Mucosa of descending colon (tissue), 3 donors: ENCODE data around the gene SORCS2. TPM values are rescaled to one million over a fixed set of nuclear protein-coding genes. Genes with fewer than 3 reads are reported as not detected.

Experiments used
- ATAC-seq: fragments of 200-7000 bp; cut with Tn5 transposase; one replicate; pipeline ENCODE4 v1.9.1; 2020; ENCODE audit warnings: mild to moderate bottlenecking, moderate library complexity
- DNase-seq, 3 donors: peaks; one replicate each; pipeline ENCODE4 v3.0.0-alpha.2; 2020
- H3K36me3 ChIP-seq: fragments of 200-600 bp; one replicate; pipeline ENCODE4 v1.8.0; 2021; ENCODE audit warnings: low read depth, mild to moderate bottlenecking
- H3K4me1 ChIP-seq: fragments of 200-600 bp; one replicate; pipeline ENCODE4 v1.8.0; 2021; ENCODE audit warnings: low read depth, mild to moderate bottlenecking
- H3K4me3 ChIP-seq: fragments of 200-600 bp; one replicate; pipeline ENCODE4 v1.8.0; 2021; ENCODE audit warnings: mild to moderate bottlenecking
- H3K9me3 ChIP-seq: fragments of 200-600 bp; one replicate; pipeline ENCODE4 v1.8.0; 2021; ENCODE audit warnings: mild to moderate bottlenecking
- intact Hi-C, 2 donors: fragments of 100-400 bp; cut with DNase I in 1 of 2; cut with micrococcal nuclease in 1 of 2; formaldehyde crosslinking; loops; one replicate each; pipeline versions ENCODE4 v1.11.0 to v1.11.1; 2022; cut with DNase I, micrococcal nuclease
- total RNA-seq, 3 donors: library from RNA; stranded (reverse); fragmentation: NEBNext Ultra II Directional in 2 of 3; extraction: Animal tissue kit (Norgen Biotek cat#: 25700) in 2 of 3; gene quantifications; one replicate each; pipeline versions ENCODE4 v1.2.1 to v1.2.4, GENCODE V29; 2021 to 2023
- TF ChIP-seq, protein P1 (sequence below): fragments of 200-600 bp; IDR thresholded peaks from one replicate; pipeline ENCODE4 v1.8.0; 2022; ENCODE audit warnings: antibody characterized with exemption, mild to moderate bottlenecking
- donor health status: DM: no; HTN: no; CAD: no; lungs with moderate emphysema.
- donor health status: DM: no; HTN: no; CAD: no.
- donor health status: DM: no; HTN: yes; CAD: no.

Gene SORCS2
- total RNA-seq, 3 donors from 2014 or later = 0.20 to 3.1 (median 1.5) TPM

- Histone ChIP-seq H3K9me3 (peaks cover 16% of the 10 kb centered on the region), H3K4me1 (no peaks in the 10 kb centered on the region), H3K4me3 (no peak overlapping the region), H3K36me3 (no peaks in the 10 kb centered on the region)
- TF ChIP-seq, protein P1, sequence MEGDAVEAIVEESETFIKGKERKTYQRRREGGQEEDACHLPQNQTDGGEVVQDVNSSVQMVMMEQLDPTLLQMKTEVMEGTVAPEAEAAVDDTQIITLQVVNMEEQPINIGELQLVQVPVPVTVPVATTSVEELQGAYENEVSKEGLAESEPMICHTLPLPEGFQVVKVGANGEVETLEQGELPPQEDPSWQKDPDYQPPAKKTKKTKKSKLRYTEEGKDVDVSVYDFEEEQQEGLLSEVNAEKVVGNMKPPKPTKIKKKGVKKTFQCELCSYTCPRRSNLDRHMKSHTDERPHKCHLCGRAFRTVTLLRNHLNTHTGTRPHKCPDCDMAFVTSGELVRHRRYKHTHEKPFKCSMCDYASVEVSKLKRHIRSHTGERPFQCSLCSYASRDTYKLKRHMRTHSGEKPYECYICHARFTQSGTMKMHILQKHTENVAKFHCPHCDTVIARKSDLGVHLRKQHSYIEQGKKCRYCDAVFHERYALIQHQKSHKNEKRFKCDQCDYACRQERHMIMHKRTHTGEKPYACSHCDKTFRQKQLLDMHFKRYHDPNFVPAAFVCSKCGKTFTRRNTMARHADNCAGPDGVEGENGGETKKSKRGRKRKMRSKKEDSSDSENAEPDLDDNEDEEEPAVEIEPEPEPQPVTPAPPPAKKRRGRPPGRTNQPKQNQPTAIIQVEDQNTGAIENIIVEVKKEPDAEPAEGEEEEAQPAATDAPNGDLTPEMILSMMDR = no peak
- DNase-seq = no peak
- intact Hi-C loops = no loop called here
- ATAC-seq = no peak
Observed at GRCh38 chr4:7549866-7550265, 357.5 kb downstream of the SORCS2 start.

- intact Hi-C loops = no loop called here
- Histone ChIP-seq H3K36me3 (no peaks in the 10 kb centered on the region), H3K9me3 (peaks cover 16% of the 10 kb centered on the region), H3K4me3 (no peak overlapping the region), H3K4me1 (no peaks in the 10 kb centered on the region)
- no peak for ATAC-seq
- no peak for DNase-seq
- TF ChIP-seq, protein P1 = no peak
Observed at GRCh38 chr4:7552466-7552865, 360.1 kb downstream of the SORCS2 start.

GRCh38 chr4:7553280-7553679 is 360.9 kb downstream of the SORCS2 start:
- TF ChIP-seq, protein P1 = no peak
- Histone ChIP-seq H3K4me3 (no peak overlapping the region), H3K36me3 (no peaks in the 10 kb centered on the region), H3K4me1 (no peaks in the 10 kb centered on the region), H3K9me3 (peaks cover 16% of the 10 kb centered on the region)
- intact Hi-C loops = no loop called here
- DNase-seq (no peak), ATAC-seq (no peak)

- peaks cover 16% of the 10 kb centered on the region for H3K9me3 ChIP-seq
- no peak for ATAC-seq
- no peaks in the 10 kb centered on the region for H3K36me3 ChIP-seq
- no peaks in the 10 kb centered on the region for H3K4me1 ChIP-seq
- no peak overlapping the region for H3K4me3 ChIP-seq
- intact Hi-C loops = no loop called here
- DNase-seq = no peak
- TF ChIP-seq, protein P1 = no peak
Observed at GRCh38 chr4:7554905-7555304, 362.6 kb downstream of the SORCS2 start.

DNA sequence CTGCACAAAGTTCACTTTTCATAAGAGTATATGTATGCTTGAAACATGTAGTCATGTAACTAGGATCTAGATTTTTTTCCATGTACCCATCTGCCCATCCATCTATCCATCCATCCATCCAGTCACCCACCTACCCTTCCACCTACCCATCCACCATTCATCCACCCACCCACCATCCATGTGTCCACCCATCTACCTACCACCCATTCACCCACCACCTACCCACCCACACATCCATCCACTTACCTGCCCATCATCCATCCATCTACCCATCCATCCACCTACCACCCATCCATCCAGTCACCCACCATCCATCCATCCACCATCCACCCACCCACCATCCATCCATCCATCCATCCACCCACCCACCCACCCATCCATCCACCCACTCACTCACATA is 364.2 kb downstream of the SORCS2 start:
- ATAC-seq (no peak), DNase-seq (no peak)
- Histone ChIP-seq H3K9me3 (peaks cover 16% of the 10 kb centered on the region), H3K4me1 (no peaks in the 10 kb centered on the region), H3K36me3 (no peaks in the 10 kb centered on the region), H3K4me3 (no peak overlapping the region)
- TF ChIP-seq, protein P1 = no peak
- intact Hi-C loops = no loop called here

- no peak for ATAC-seq
- no peak for DNase-seq
- H3K4me1 ChIP-seq = no peaks in the 10 kb centered on the region
- intact Hi-C loops = no loop called here
- H3K4me3 ChIP-seq = no peak overlapping the region
- no peaks in the 10 kb centered on the region for H3K36me3 ChIP-seq
- TF ChIP-seq, protein P1 = no peak
- peaks cover 14% of the 10 kb centered on the region for H3K9me3 ChIP-seq
Observed at GRCh38 chr4:7557456-7557855, 365.1 kb downstream of the SORCS2 start.
